Measurements from ENCODE around the gene CES3. TPM values are rescaled to one million over a fixed set of nuclear protein-coding genes. Genes with fewer than 3 reads are reported as not detected.
A peak's percentile ranks its signal among the peaks of the same experiment; 100 is the strongest.

The CES3 gene
- total RNA-seq, 2 experiments from 2014 or later = 2.1 to 2.9 TPM

GRCh38 chr16:66937725-66938337, 23.2 kb upstream of the CES3 start:
- ATAC-seq (no peak), DNase-seq (no peak)
- H3K27me3 Mint-ChIP-seq = no peaks in the 10 kb centered on the region
- H3K4me3 Mint-ChIP-seq = no peak overlapping the region
- peak overlapping the region; percentile 14 for H3K27ac Mint-ChIP-seq
- POLR2A ChIA-PET = interaction anchor here (0.6 kb wide), 1 partner anchor 355 kb away, joined by 3 read pairs; no protein-coding TSS in a partner anchor
- no peak for TF ChIP-seq CTCF (IDR thresholded peaks at IDR 0.05)
- H3K4me1 Mint-ChIP-seq (ENCODE audit: low read depth) = peaks cover 36% of the 10 kb centered on the region
- H3K36me3 Mint-ChIP-seq (ENCODE audit: low read depth) = peaks cover 46% of the 10 kb centered on the region
- intact Hi-C loops (cut with micrococcal nuclease) = no loop called here
- no peaks in the 10 kb centered on the region for H3K9me3 Mint-ChIP-seq
- CTCF ChIA-PET = interaction anchor here (1.5 to 1.9 kb wide), 2 partner anchors 9 to 10 kb away, joined by 4 to 6 read pairs; no protein-coding TSS in a partner anchor

GRCh38 chr16:66939366-66939765, 21.7 kb upstream of the CES3 start:
- intact Hi-C loops (cut with micrococcal nuclease) = no loop called here
- ChIA-PET CTCF (interaction anchor here (1.7 kb wide), 1 partner anchor 13 kb away, joined by 3 read pairs; no protein-coding TSS in a partner anchor), POLR2A (no interaction called here)
- no peak overlapping the region for H3K4me3 Mint-ChIP-seq
- H3K9me3 Mint-ChIP-seq = no peaks in the 10 kb centered on the region
- TF ChIP-seq CTCF (IDR thresholded peaks at IDR 0.05) = no peak
- H3K27ac Mint-ChIP-seq = no peak overlapping the region
- no peaks in the 10 kb centered on the region for H3K27me3 Mint-ChIP-seq
- H3K4me1 Mint-ChIP-seq (ENCODE audit: low read depth) = peaks cover 26% of the 10 kb centered on the region
- ATAC-seq (no peak), DNase-seq (no peak)
- peaks cover 35% of the 10 kb centered on the region for H3K36me3 Mint-ChIP-seq (ENCODE audit: low read depth)

GRCh38 chr16:66940236-66940635, 20.8 kb upstream of the CES3 start:
- Mint-ChIP-seq H3K27me3 (no peaks in the 10 kb centered on the region), H3K36me3 (ENCODE audit: low read depth) (peaks cover 30% of the 10 kb centered on the region), H3K4me3 (no peak overlapping the region), H3K27ac (no peak overlapping the region), H3K4me1 (ENCODE audit: low read depth) (peaks cover 23% of the 10 kb centered on the region), H3K9me3 (no peaks in the 10 kb centered on the region)
- DNase-seq = no peak
- CTCF ChIA-PET = interaction anchor here (0.8 to 1.7 kb wide), 2 partner anchors 14 to 245 kb away, joined by 3 read pairs; no protein-coding TSS in a partner anchor
- POLR2A ChIA-PET = no interaction called here
- intact Hi-C loops (cut with micrococcal nuclease) = no loop called here
- no peak for TF ChIP-seq CTCF (IDR thresholded peaks at IDR 0.05)
- no peak for ATAC-seq

- peaks cover 10% of the 10 kb centered on the region for H3K4me1 Mint-ChIP-seq (ENCODE audit: low read depth)
- ATAC-seq = no peak
Measured at GRCh38 chr16:66942981-66943380, 18.1 kb upstream of the CES3 start.

More at GRCh38 chr16:66942981-66943380, 18.1 kb upstream of the CES3 start:
- no peak overlapping the region for H3K27ac Mint-ChIP-seq
- peaks cover under 1% of the 10 kb centered on the region for H3K27me3 Mint-ChIP-seq
- intact Hi-C loops (cut with micrococcal nuclease) = no loop called here
- CTCF ChIA-PET = interaction anchor here (0.9 to 2.2 kb wide), 5 partner anchors 13 to 212 kb away, joined by 3 to 8 read pairs (median 5); partner anchors contain the start of gene CES3
- no peak overlapping the region for H3K4me3 Mint-ChIP-seq
- no peak for DNase-seq
- TF ChIP-seq CTCF (IDR thresholded peaks at IDR 0.05) = no peak
- H3K9me3 Mint-ChIP-seq = no peaks in the 10 kb centered on the region
- POLR2A ChIA-PET = interaction anchor here (1.5 kb wide), 1 partner anchor 208 kb away, joined by 4 read pairs; the partner anchor contains the start of gene B3GNT9
- H3K36me3 Mint-ChIP-seq (ENCODE audit: low read depth) = peaks cover 16% of the 10 kb centered on the region

Data from activated CD8-positive, alpha-beta T cell treated with anti-CD3 and anti-CD28 coated beads for 36 hours (primary cell).